Measurements from ENCODE around the gene SIPA1L2. TPM values are rescaled to one million over a fixed set of nuclear protein-coding genes. Genes with fewer than 3 reads are reported as not detected.
A peak's percentile ranks its signal among the peaks of the same experiment; 100 is the strongest.

The SIPA1L2 gene
- total RNA-seq, 2 donors from 2014 or later = 1.3 to 3.3 TPM

- Mint-ChIP-seq H3K4me1 (peaks cover 13% of the 10 kb centered on the region), H3K27ac (no peak overlapping the region), H3K4me3 (no peak overlapping the region), H3K36me3 (ENCODE audit: low read depth) (no peaks in the 10 kb centered on the region), H3K27me3 (no peaks in the 10 kb centered on the region)
- ATAC-seq = no peak
- no peaks in the 10 kb centered on the region for H3K9me3 ChIP-seq (ENCODE audit: control insufficient read depth, low read length, poor library complexity, severe bottlenecking)
- DNase-seq = no peak
Measured at GRCh38 chr1:232598837-232599177, 31.1 kb downstream of the SIPA1L2 start.

- Mint-ChIP-seq H3K4me3 (no peak overlapping the region), H3K4me1 (peaks cover 13% of the 10 kb centered on the region), H3K27ac (peak overlapping the region; percentile 45)
Measured at GRCh38 chr1:232598133-232598532, 31.8 kb downstream of the SIPA1L2 start.

GRCh38 chr1:232597721-232598120 lies 32.2 kb downstream of the SIPA1L2 start:
- DNase-seq (no peak), ATAC-seq (no peak)
- no peaks in the 10 kb centered on the region for H3K9me3 ChIP-seq (ENCODE audit: control insufficient read depth, low read length, poor library complexity, severe bottlenecking)
- Mint-ChIP-seq H3K4me1 (peaks cover 13% of the 10 kb centered on the region), H3K4me3 (no peak overlapping the region), H3K27ac (peak overlapping the region; percentile 45), H3K36me3 (ENCODE audit: low read depth) (no peaks in the 10 kb centered on the region), H3K27me3 (no peaks in the 10 kb centered on the region)

More at GRCh38 chr1:232598133-232598532, 31.8 kb downstream of the SIPA1L2 start:
- H3K36me3 Mint-ChIP-seq (ENCODE audit: low read depth) = no peaks in the 10 kb centered on the region
- H3K9me3 ChIP-seq (ENCODE audit: control insufficient read depth, low read length, poor library complexity, severe bottlenecking) = no peaks in the 10 kb centered on the region
- DNase-seq (no peak), ATAC-seq (no peak)
- no peaks in the 10 kb centered on the region for H3K27me3 Mint-ChIP-seq

- H3K4me1 Mint-ChIP-seq = peaks cover 13% of the 10 kb centered on the region
- ATAC-seq (no peak), DNase-seq (no peak)
- H3K4me3 Mint-ChIP-seq = no peak overlapping the region
- H3K9me3 ChIP-seq (ENCODE audit: control insufficient read depth, low read length, poor library complexity, severe bottlenecking) = no peaks in the 10 kb centered on the region
- no peak overlapping the region for H3K27ac Mint-ChIP-seq
- no peaks in the 10 kb centered on the region for H3K27me3 Mint-ChIP-seq
- H3K36me3 Mint-ChIP-seq (ENCODE audit: low read depth) = no peaks in the 10 kb centered on the region
Measured at GRCh38 chr1:232596666-232597303, 33.1 kb downstream of the SIPA1L2 start.

GRCh38 chr1:232594768-232595698 lies 34.9 kb downstream of the SIPA1L2 start:
- H3K9me3 ChIP-seq (ENCODE audit: control insufficient read depth, low read length, poor library complexity, severe bottlenecking) = no peaks in the 10 kb centered on the region
- H3K27ac Mint-ChIP-seq = no peak overlapping the region
- ATAC-seq (no peak), DNase-seq (no peak)
- H3K4me1 Mint-ChIP-seq = peaks cover 14% of the 10 kb centered on the region
- no peaks in the 10 kb centered on the region for H3K36me3 Mint-ChIP-seq (ENCODE audit: low read depth)
- H3K4me3 Mint-ChIP-seq = no peak overlapping the region
- H3K27me3 Mint-ChIP-seq = no peaks in the 10 kb centered on the region

GRCh38 chr1:232593717-232594502 lies 36.0 kb downstream of the SIPA1L2 start:
- H3K27ac Mint-ChIP-seq = no peak overlapping the region
- H3K4me3 Mint-ChIP-seq = no peak overlapping the region
- H3K36me3 Mint-ChIP-seq (ENCODE audit: low read depth) = no peaks in the 10 kb centered on the region

GRCh38 chr1:232591344-232591743 lies 38.6 kb downstream of the SIPA1L2 start:
- H3K9me3 ChIP-seq (ENCODE audit: control insufficient read depth, low read length, poor library complexity, severe bottlenecking) = no peaks in the 10 kb centered on the region
- Mint-ChIP-seq H3K36me3 (ENCODE audit: low read depth) (no peaks in the 10 kb centered on the region), H3K27me3 (no peaks in the 10 kb centered on the region), H3K4me1 (peaks cover 6% of the 10 kb centered on the region), H3K27ac (no peak overlapping the region), H3K4me3 (no peak overlapping the region)
- no peak for DNase-seq
- no peak for ATAC-seq

More at GRCh38 chr1:232593717-232594502, 36.0 kb downstream of the SIPA1L2 start:
- DNase-seq (no peak), ATAC-seq (no peak)
- H3K9me3 ChIP-seq (ENCODE audit: control insufficient read depth, low read length, poor library complexity, severe bottlenecking) = no peaks in the 10 kb centered on the region
- Mint-ChIP-seq H3K4me1 (peaks cover 11% of the 10 kb centered on the region), H3K27me3 (no peaks in the 10 kb centered on the region)

- ATAC-seq = no peak
- H3K27me3 Mint-ChIP-seq = no peaks in the 10 kb centered on the region
- no peaks in the 10 kb centered on the region for H3K36me3 Mint-ChIP-seq (ENCODE audit: low read depth)
- H3K9me3 ChIP-seq (ENCODE audit: control insufficient read depth, low read length, poor library complexity, severe bottlenecking) = no peaks in the 10 kb centered on the region
- no peak overlapping the region for H3K27ac Mint-ChIP-seq
- no peak overlapping the region for H3K4me3 Mint-ChIP-seq
- H3K4me1 Mint-ChIP-seq = peaks cover 6% of the 10 kb centered on the region
- DNase-seq = no peak
Measured at GRCh38 chr1:232590744-232591082, 39.2 kb downstream of the SIPA1L2 start.

GRCh38 chr1:232589812-232590743 lies 39.9 kb downstream of the SIPA1L2 start:
- H3K36me3 Mint-ChIP-seq (ENCODE audit: low read depth) = no peaks in the 10 kb centered on the region
- no peaks in the 10 kb centered on the region for H3K9me3 ChIP-seq (ENCODE audit: control insufficient read depth, low read length, poor library complexity, severe bottlenecking)
- H3K27me3 Mint-ChIP-seq = no peaks in the 10 kb centered on the region
- peaks cover 6% of the 10 kb centered on the region for H3K4me1 Mint-ChIP-seq
- ATAC-seq (no peak), DNase-seq (no peak)
- H3K27ac Mint-ChIP-seq = no peak overlapping the region
- H3K4me3 Mint-ChIP-seq = no peak overlapping the region

- ATAC-seq (no peak), DNase-seq (no peak)
- Mint-ChIP-seq H3K36me3 (ENCODE audit: low read depth) (no peaks in the 10 kb centered on the region), H3K27ac (no peak overlapping the region), H3K4me1 (peaks cover 6% of the 10 kb centered on the region), H3K27me3 (no peaks in the 10 kb centered on the region), H3K4me3 (no peak overlapping the region)
- no peaks in the 10 kb centered on the region for H3K9me3 ChIP-seq (ENCODE audit: control insufficient read depth, low read length, poor library complexity, severe bottlenecking)
Measured at GRCh38 chr1:232589111-232589811, 40.7 kb downstream of the SIPA1L2 start.

GRCh38 chr1:232587141-232588008 lies 42.6 kb downstream of the SIPA1L2 start:
- ATAC-seq = no peak

More at GRCh38 chr1:232587141-232588008, 42.6 kb downstream of the SIPA1L2 start:
- peaks cover 3% of the 10 kb centered on the region for H3K4me1 Mint-ChIP-seq
- H3K27me3 Mint-ChIP-seq = no peaks in the 10 kb centered on the region
- no peak for DNase-seq
- H3K9me3 ChIP-seq (ENCODE audit: control insufficient read depth, low read length, poor library complexity, severe bottlenecking) = no peaks in the 10 kb centered on the region
- H3K27ac Mint-ChIP-seq = no peak overlapping the region
- no peaks in the 10 kb centered on the region for H3K36me3 Mint-ChIP-seq (ENCODE audit: low read depth)
- no peak overlapping the region for H3K4me3 Mint-ChIP-seq
